Epidermal melanocyte (primary cell): Measurements from ENCODE around the gene THEM4.
"Not testable (repeated sequence)": the region's sequence is repeated elsewhere in the genome, so short reads cannot be mapped to it uniquely, and the experiment has no call there.

ENCODE experiments used
- DNase-seq: peaks from one replicate; pipeline ENCODE4 v3.0.0; 2011; ENCODE audit warnings: low spot score; ENCODE audit not compliant: insufficient read length

The THEM4 gene

GRCh38 chr1:151897991-151898431, 11.3 kb downstream of the THEM4 start:
- DNase-seq, result no peak

GRCh38 chr1:151893176-151893924, 16.0 kb downstream of the THEM4 start:
- no peak for DNase-seq

GRCh38 chr1:151892190-151892589, 17.1 kb downstream of the THEM4 start:
- DNase-seq, result no peak

- no peak for DNase-seq
These were observed 17.8 kb downstream of the THEM4 start for GRCh38 chr1:151891512-151891911.

- DNase-seq, result no peak
These were observed 20.2 kb downstream of the THEM4 start for GRCh38 chr1:151888972-151889570.

- no peak for DNase-seq
These were observed 22.3 kb downstream of the THEM4 start for GRCh38 chr1:151887028-151887427.

GRCh38 chr1:151885479-151885878, 23.8 kb downstream of the THEM4 start:
- no peak for DNase-seq

GRCh38 chr1:151884879-151885278, 24.4 kb downstream of the THEM4 start:
- DNase-seq, result not testable (repeated sequence)

GRCh38 chr1:151884445-151884844, 24.9 kb downstream of the THEM4 start:
- DNase-seq, result not testable (repeated sequence)

- not testable (repeated sequence) for DNase-seq
These were observed 25.4 kb downstream of the THEM4 start for GRCh38 chr1:151883898-151884297.

- DNase-seq, result not testable (repeated sequence)
These were observed 26.4 kb downstream of the THEM4 start for GRCh38 chr1:151882918-151883317.

- no peak for DNase-seq
These were observed 26.8 kb downstream of the THEM4 start for GRCh38 chr1:151882466-151882865.

GRCh38 chr1:151881479-151881878, 27.8 kb downstream of the THEM4 start:
- no peak for DNase-seq

GRCh38 chr1:151875419-151876097, 33.8 kb downstream of the THEM4 start:
- no peak for DNase-seq

- not testable (repeated sequence) for DNase-seq
These were observed 36.5 kb downstream of the THEM4 start for GRCh38 chr1:151872776-151873175.

GRCh38 chr1:151871284-151872030, 37.9 kb downstream of the THEM4 start:
- no peak for DNase-seq

GRCh38 chr1:151868486-151868885, 40.8 kb downstream of the THEM4 start:
- no peak for DNase-seq

- DNase-seq, result no peak
These were observed 41.4 kb downstream of the THEM4 start for GRCh38 chr1:151867765-151868411.

GRCh38 chr1:151867321-151867720, 42.0 kb downstream of the THEM4 start:
- no peak for DNase-seq

GRCh38 chr1:151864411-151864810, 44.9 kb downstream of the THEM4 start:
- no peak for DNase-seq

GRCh38 chr1:151862604-151863003, 46.7 kb downstream of the THEM4 start:
- no peak for DNase-seq
